Activated CD8-positive, alpha-beta T cell treated with anti-CD3 and anti-CD28 coated beads, Interleukin-2, amount 10 ng/mL, durations not matched to agents 7 days and 5 days (primary cell): ENCODE measurements around the gene RCOR3. TPM values are rescaled to one million over a fixed set of nuclear protein-coding genes. Genes with fewer than 3 reads are reported as not detected.
A peak's percentile ranks its signal among the peaks of the same experiment; 100 is the strongest.
"Not testable (repeated sequence)": the region's sequence is repeated elsewhere in the genome, so short reads cannot be mapped to it uniquely, and the experiment has no call there.

Source experiments
- ATAC-seq: fragments of 150-1000 bp; cut with Tn5 transposase; one replicate; pipeline ENCODE4 v1.10.0; 2021; ENCODE audit warnings: moderate library complexity
- CTCF ChIA-PET: fragments of 350-600 bp; sonication (Branson Sonifier 250); formaldehyde crosslinking; loops from one replicate; lab custom pipeline; 2021; ENCODE audit warnings: antibody characterized with exemption; lab: Charles Lee
- POLR2A ChIA-PET: fragments of 350-600 bp; sonication (Branson Sonifier 250); formaldehyde crosslinking; loops from one replicate; lab custom pipeline; 2021; ENCODE audit warnings: antibody characterized with exemption; lab: Charles Lee
- DNase-seq: peaks from one replicate; pipeline ENCODE4 v3.0.0-alpha.2; 2020
- H3K27ac Mint-ChIP-seq: one replicate; pipeline ENCODE4 v1.8.0; 2021; ENCODE audit warnings: mild to moderate bottlenecking, mixed read lengths
- H3K27me3 Mint-ChIP-seq: one replicate; pipeline ENCODE4 v1.8.0; 2021; ENCODE audit warnings: low read depth, mixed read lengths
- H3K36me3 Mint-ChIP-seq: one replicate; pipeline ENCODE4 v1.8.0; 2021; ENCODE audit warnings: low read depth, mixed read lengths
- H3K4me1 Mint-ChIP-seq: one replicate; pipeline ENCODE4 v1.8.0; 2021; ENCODE audit warnings: low read depth, mixed read lengths
- H3K4me3 Mint-ChIP-seq: one replicate; pipeline ENCODE4 v1.8.0; 2021; ENCODE audit warnings: mild to moderate bottlenecking, mixed read lengths
- H3K9me3 Mint-ChIP-seq: one replicate; pipeline ENCODE4 v1.8.0; 2022; ENCODE audit warnings: mixed read lengths; ENCODE audit not compliant: insufficient read depth
- total RNA-seq, 2 experiments: library from RNA; stranded (reverse); gene quantifications; one replicate each; pipeline ENCODE4 v1.2.3, GENCODE V29; 2021

RCOR3 gene
- total RNA-seq, 2 experiments from 2014 or later: 47.2 to 50.6 TPM

DNA sequence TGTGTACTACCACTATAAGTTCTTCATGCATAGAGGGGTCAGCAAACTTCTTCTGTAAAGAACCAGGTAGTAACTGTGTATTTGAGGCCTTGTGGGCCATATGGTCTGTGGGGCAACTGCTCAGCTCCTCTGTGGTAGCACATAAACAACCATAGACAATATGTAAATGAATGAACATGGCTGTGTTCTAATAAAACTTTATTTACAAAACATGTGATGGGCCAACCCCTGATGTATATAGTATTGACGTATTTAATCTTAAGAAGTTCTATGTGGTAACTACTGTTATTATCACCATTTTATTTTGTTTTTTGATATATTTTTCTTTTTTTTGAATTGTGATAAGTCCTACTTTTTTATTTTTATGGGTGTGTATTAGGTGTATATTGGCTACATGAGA, 82.8 kb downstream of the RCOR3 start:
- DNase-seq (no peak), ATAC-seq (no peak)
- H3K27ac Mint-ChIP-seq: no peak overlapping the region
- peaks cover 52% of the 10 kb centered on the region for H3K36me3 Mint-ChIP-seq
- ChIA-PET POLR2A (interaction anchor here (1.0 kb wide), 1 partner anchor 84 kb away, joined by 3 read pairs; no protein-coding TSS in a partner anchor), CTCF (interaction anchor here (1.3 kb wide), 1 partner anchor 12 kb away, joined by 4 read pairs; no protein-coding TSS in a partner anchor)
- H3K27me3 Mint-ChIP-seq: no peaks in the 10 kb centered on the region
- no peak overlapping the region for H3K4me3 Mint-ChIP-seq
- no peaks in the 10 kb centered on the region for H3K9me3 Mint-ChIP-seq
- peaks cover 73% of the 10 kb centered on the region for H3K4me1 Mint-ChIP-seq

DNA sequence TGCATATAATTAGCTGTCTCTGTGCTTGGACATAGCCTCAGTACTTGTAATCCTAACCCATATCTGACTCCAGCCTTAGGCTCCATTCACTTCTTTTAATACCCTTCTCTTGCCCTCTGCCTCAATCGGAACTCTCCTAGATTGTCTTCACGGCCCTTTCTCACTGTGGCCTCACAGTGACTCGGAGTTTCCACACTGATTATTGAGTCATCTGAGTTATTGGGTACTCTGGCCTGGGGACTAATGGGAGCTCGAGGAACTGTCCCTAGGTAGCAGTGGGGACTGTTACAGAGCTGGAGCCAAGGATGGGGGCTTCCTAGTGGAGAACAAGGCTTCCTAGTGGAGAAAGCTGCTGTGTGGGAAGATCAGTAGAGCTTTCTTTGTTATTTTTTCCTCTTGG, 84.4 kb downstream of the RCOR3 start:
- ChIA-PET POLR2A (no interaction called here), CTCF (interaction anchor here (1.3 to 2.0 kb wide), 2 partner anchors 9 to 20 kb away, joined by 3 to 11 read pairs; no protein-coding TSS in a partner anchor)
- ATAC-seq (no peak), DNase-seq (no peak)
- Mint-ChIP-seq H3K36me3 (peaks cover 51% of the 10 kb centered on the region), H3K4me3 (no peak overlapping the region), H3K9me3 (no peaks in the 10 kb centered on the region), H3K27me3 (no peaks in the 10 kb centered on the region), H3K27ac (no peak overlapping the region), H3K4me1 (peaks cover 67% of the 10 kb centered on the region)

DNA sequence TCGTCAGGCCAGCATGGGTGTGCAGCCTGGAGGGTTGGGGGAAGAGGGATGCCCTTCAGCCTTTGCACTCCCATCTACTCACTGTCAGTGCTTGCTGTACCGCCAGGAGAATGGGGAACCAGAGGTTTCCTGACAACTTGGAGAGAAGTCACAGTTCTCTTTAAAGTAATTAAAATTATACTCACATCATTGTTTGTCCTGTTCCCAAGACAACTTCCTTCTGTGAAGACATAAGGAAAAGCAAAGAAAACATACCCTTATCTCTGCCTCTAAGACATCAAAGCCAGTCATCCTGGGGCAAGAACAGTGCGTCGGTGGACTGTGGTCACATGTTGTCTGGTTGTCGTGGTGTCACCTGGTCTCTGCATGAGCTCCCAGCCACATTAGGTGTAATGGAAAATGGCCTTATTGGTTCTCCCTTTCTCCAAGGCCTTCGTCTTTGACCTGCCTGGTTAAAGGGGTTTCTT, 85.0 kb downstream of the RCOR3 start:
- peaks cover 2% of the 10 kb centered on the region for H3K9me3 Mint-ChIP-seq
- DNase-seq (no peak), ATAC-seq (peak; percentile 49)
- CTCF ChIA-PET: interaction anchor here (1.3 to 2.0 kb wide), 2 partner anchors 8 to 21 kb away, joined by 3 to 11 read pairs; no protein-coding TSS in a partner anchor
- no peak overlapping the region for H3K27ac Mint-ChIP-seq
- peaks cover 62% of the 10 kb centered on the region for H3K4me1 Mint-ChIP-seq
- H3K27me3 Mint-ChIP-seq: no peaks in the 10 kb centered on the region
- POLR2A ChIA-PET: no interaction called here
- no peak overlapping the region for H3K4me3 Mint-ChIP-seq
- peaks cover 48% of the 10 kb centered on the region for H3K36me3 Mint-ChIP-seq

DNA sequence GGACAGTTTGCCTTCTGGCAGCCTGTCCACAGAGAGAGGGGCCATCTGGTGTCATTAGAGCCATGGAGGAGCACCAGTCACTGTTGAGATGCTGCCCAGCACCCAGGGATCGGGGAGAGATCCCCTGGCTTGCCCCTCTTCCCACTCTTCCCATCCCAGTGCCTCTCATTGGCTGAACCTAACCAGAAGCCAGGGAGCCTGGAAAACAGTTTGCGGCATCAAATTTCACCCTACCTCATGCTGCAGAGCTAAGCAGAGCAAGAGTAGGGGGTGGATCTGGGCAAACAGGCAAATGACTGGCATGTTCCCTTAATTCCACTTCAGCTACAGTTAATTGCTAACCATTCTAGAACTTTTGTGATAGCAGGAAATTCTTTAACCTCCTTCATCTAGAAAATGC, 86.6 kb downstream of the RCOR3 start:
- ChIA-PET POLR2A (no interaction called here), CTCF (interaction anchor here (1.4 to 1.5 kb wide), 2 partner anchors 16 to 22 kb away, joined by 5 to 6 read pairs; no protein-coding TSS in a partner anchor)
- peaks cover 55% of the 10 kb centered on the region for H3K36me3 Mint-ChIP-seq
- H3K4me3 Mint-ChIP-seq: no peak overlapping the region
- no peak for DNase-seq
- ATAC-seq: no peak
- peaks cover 6% of the 10 kb centered on the region for H3K9me3 Mint-ChIP-seq
- H3K27me3 Mint-ChIP-seq: no peaks in the 10 kb centered on the region
- peaks cover 61% of the 10 kb centered on the region for H3K4me1 Mint-ChIP-seq
- no peak overlapping the region for H3K27ac Mint-ChIP-seq

DNA sequence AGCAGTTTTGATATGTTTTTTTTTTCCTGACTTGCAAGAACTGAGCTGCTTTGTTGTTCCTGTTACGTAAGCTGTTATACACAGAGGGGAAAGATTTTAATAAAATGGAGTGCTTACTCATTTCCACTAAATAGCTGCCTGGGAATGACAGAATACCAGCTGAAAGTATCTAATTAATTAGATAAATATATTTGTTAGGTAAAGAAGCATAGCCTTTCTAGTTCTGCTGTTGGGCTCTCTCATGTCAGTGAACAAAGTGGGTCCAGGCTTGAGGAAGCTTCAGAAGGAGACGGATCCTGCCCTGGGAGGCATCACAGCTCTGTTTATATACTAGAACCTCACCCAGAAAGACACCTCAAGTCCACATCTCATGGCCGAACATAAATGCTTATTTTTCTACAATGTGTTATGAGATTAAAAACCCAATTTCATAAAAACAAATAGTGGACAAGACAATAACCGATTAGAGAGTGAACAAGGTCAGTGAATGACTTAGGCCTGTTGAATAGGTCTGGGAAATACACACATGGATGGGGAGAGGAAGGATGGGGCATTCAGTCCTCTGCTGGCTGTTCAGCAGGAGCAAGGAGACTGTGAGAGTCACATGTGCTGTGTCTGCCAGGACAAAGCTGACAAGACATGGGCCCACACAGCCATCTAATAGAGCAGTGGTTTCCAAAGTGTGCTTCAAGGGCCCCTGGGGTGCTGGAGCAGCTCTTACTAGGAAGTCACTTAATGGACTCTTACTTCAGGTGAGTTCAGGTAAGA, 88.1 kb downstream of the RCOR3 start:
- POLR2A ChIA-PET: interaction anchor here (0.6 to 0.7 kb wide), 2 partner anchors 11 to 38 kb away, joined by 3 read pairs; no protein-coding TSS in a partner anchor
- H3K4me1 Mint-ChIP-seq: peaks cover 58% of the 10 kb centered on the region
- no peak overlapping the region for H3K4me3 Mint-ChIP-seq
- ATAC-seq: no peak
- DNase-seq: no peak
- CTCF ChIA-PET: interaction anchor here (0.6 to 3.0 kb wide), 7 partner anchors 11 to 167 kb away, joined by 3 to 14 read pairs (median 3); no protein-coding TSS in a partner anchor
- H3K36me3 Mint-ChIP-seq: peaks cover 55% of the 10 kb centered on the region
- H3K27ac Mint-ChIP-seq: peak overlapping the region; percentile 5
- no peaks in the 10 kb centered on the region for H3K27me3 Mint-ChIP-seq
- H3K9me3 Mint-ChIP-seq: peaks cover 16% of the 10 kb centered on the region

DNA sequence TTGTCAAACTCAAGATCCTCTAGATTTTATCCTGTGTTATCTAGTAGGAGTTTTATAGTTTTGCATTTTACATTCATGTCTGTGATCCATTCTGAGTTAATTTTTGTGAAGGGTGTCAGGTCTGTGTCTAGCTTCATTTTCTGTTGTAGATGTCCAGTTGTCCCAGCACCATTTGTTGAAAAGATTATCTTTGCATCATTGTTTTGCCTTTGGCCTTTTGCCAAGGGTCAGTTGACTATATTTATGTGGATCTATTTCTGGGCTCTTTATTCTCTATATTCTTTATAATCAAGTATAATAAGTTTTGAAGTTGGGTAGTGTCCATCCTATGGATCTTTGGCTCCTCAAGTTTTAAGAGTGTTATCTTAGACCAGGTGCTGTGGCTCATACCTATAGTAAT, 89.4 kb downstream of the RCOR3 start:
- CTCF ChIA-PET: interaction anchor here (1.1 to 3.0 kb wide), 3 partner anchors 19 to 165 kb away, joined by 3 to 14 read pairs (median 4); no protein-coding TSS in a partner anchor
- peaks cover 62% of the 10 kb centered on the region for H3K36me3 Mint-ChIP-seq
- H3K9me3 Mint-ChIP-seq: peaks cover 16% of the 10 kb centered on the region
- H3K4me3 Mint-ChIP-seq: no peak overlapping the region
- no peak overlapping the region for H3K27ac Mint-ChIP-seq
- DNase-seq (no peak), ATAC-seq (no peak)
- peaks cover 60% of the 10 kb centered on the region for H3K4me1 Mint-ChIP-seq
- POLR2A ChIA-PET: no interaction called here
- no peaks in the 10 kb centered on the region for H3K27me3 Mint-ChIP-seq

DNA sequence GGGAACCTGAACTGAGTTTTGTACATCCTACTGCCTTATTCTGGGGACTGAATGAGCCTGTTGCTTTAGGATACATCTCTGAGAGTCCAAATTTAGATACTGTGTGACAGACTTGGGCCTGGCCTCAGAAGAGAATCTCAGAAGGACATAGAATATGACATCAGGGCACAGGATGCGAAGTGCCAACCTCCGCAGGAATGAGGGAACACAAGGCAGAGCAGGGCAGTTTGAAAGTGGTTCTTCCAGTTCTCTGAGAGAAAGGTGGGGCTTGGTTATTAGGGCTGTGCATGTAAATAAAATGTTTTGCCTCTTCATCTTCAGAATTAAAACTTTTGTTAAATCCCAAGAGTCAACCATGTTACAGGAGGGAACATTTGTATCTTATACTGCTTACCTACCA, 90.6 kb downstream of the RCOR3 start:
- no peak for ATAC-seq
- ChIA-PET POLR2A (no interaction called here), CTCF (interaction anchor here (1.6 to 3.0 kb wide), 2 partner anchors 10 to 27 kb away, joined by 6 to 14 read pairs; no protein-coding TSS in a partner anchor)
- no peak for DNase-seq
- peaks cover 68% of the 10 kb centered on the region for H3K36me3 Mint-ChIP-seq
- peaks cover 16% of the 10 kb centered on the region for H3K9me3 Mint-ChIP-seq
- no peaks in the 10 kb centered on the region for H3K27me3 Mint-ChIP-seq
- peak overlapping the region; percentile 31 for H3K27ac Mint-ChIP-seq
- peaks cover 60% of the 10 kb centered on the region for H3K4me1 Mint-ChIP-seq
- H3K4me3 Mint-ChIP-seq: no peak overlapping the region

DNA sequence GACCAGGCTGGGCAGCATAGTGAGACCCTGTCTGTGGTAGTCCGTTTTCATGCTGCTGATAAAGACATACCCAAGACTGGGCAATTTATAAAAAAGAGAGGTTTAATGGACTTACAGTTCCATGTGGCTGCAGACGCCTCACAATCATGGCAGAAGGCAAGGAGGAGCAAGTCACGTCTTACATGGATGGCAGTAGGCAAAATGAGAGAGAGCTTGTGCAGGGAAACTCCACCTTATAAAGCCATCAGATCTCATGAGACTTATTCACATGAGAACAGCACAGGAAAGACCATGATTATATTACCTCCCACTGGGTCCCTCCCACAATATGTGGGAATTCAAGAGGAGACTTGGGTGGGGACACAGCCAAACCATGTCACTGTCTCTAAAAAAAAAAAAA, 92.9 kb downstream of the RCOR3 start:
- H3K4me3 Mint-ChIP-seq, H3K27me3 Mint-ChIP-seq, ATAC-seq, DNase-seq: not testable (repeated sequence)
- ChIA-PET POLR2A (interaction anchor here (1.4 to 2.0 kb wide), 2 partner anchors 16 to 23 kb away, joined by 4 to 11 read pairs; no protein-coding TSS in a partner anchor), CTCF (interaction anchor here (0.6 to 1.3 kb wide), 7 partner anchors 9 to 162 kb away, joined by 3 to 5 read pairs (median 3); partner anchors contain the start of gene TRAF5)
- H3K36me3 Mint-ChIP-seq: peaks cover 77% of the 10 kb centered on the region
- peaks cover 16% of the 10 kb centered on the region for H3K9me3 Mint-ChIP-seq
- H3K27ac Mint-ChIP-seq: peak overlapping the region; percentile 78
- H3K4me1 Mint-ChIP-seq: peaks cover 59% of the 10 kb centered on the region

DNA sequence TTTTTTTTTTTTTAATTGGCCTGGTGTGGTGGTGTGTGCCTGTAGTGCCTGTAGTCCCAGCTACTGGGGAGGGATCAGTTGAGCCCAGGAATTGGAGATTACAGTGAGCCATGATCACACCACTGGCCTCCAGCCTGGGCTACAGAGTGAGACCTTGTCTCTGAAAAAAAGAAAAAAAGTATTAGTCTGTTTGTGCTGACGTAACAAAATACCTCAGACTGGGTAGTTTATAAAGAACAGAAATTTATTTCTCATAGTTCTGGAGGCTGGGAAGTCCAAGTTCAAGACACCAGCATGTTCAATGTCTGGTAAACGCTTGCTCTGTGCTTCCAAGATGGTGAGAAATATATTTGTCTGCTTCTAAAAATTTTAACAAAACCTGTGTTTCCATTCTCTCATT, 93.3 kb downstream of the RCOR3 start:
- ChIA-PET CTCF (interaction anchor here (0.7 to 1.3 kb wide), 4 partner anchors 9 to 29 kb away, joined by 3 to 5 read pairs (median 3); no protein-coding TSS in a partner anchor), POLR2A (interaction anchor here (1.4 to 2.0 kb wide), 2 partner anchors 16 to 23 kb away, joined by 4 to 11 read pairs; no protein-coding TSS in a partner anchor)
- Mint-ChIP-seq H3K9me3 (peaks cover 16% of the 10 kb centered on the region), H3K4me3 (peak overlapping the region; percentile 74), H3K27ac (peak overlapping the region; percentile 93), H3K27me3 (no peaks in the 10 kb centered on the region), H3K36me3 (peaks cover 76% of the 10 kb centered on the region), H3K4me1 (peaks cover 56% of the 10 kb centered on the region)
- ATAC-seq: no peak
- no peak for DNase-seq

DNA sequence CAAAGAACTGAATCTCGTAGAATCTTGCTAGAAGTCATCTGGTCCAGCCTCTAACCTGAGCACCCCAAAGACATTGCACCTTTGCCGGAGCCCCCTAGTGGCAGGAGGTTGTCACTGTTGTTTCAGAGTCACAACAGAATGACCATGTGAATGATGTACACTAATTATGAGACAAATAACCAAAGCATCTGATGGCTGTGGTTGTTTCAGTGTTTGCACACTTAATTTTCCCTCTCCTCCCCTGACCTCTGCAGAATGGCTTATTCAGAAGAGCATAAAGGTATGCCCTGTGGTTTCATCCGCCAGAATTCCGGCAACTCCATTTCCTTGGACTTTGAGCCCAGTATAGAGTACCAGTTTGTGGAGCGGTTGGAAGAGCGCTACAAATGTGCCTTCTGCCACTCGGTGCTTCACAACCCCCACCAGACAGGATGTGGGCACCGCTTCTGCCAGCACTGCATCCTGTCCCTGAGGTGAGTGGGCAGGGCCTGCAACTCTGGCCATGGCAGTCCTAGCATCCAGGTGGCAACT, 93.9 kb downstream of the RCOR3 start:
- Mint-ChIP-seq H3K4me3 (peak overlapping the region; percentile 74), H3K27me3 (no peaks in the 10 kb centered on the region), H3K36me3 (peaks cover 74% of the 10 kb centered on the region), H3K9me3 (peaks cover 16% of the 10 kb centered on the region), H3K27ac (peak overlapping the region; percentile 93), H3K4me1 (peaks cover 50% of the 10 kb centered on the region)
- ChIA-PET POLR2A (no interaction called here), CTCF (interaction anchor here (0.8 to 1.8 kb wide), 6 partner anchors 9 to 32 kb away, joined by 3 to 7 read pairs (median 4); no protein-coding TSS in a partner anchor)
- ATAC-seq (peak; percentile 73), DNase-seq (peak; percentile 68)

DNA sequence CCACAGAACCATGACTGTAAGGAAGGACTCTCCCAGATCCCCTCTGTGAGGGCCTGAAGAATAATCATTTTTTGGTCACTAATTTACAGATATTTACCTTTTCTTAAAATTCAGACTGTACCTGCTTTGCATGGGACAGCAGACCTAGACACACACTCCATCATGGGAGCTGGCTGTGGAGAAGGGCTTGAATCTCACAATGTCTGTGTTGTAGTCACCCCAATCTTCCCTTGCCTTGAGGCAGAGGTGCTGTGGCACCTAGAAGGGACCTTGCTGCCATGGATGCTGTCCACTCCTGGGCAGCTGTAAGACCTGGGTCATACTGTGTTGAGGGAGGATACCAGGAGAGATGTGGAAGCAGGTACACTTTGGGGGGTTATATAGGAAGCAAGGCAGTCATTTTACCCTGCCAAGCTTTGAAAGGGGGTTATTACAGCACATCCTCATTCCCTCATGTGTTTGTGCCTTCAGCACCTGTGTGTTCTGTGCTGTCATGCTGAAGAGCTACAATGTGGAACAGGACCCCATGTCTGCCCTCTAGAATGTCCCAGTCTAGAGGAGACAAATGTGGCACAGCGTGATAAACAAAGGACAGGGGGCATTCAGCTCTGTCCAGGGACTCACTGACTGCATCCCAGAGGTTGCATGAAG, 94.5 kb downstream of the RCOR3 start:
- Mint-ChIP-seq H3K36me3 (peaks cover 72% of the 10 kb centered on the region), H3K27me3 (no peaks in the 10 kb centered on the region), H3K27ac (peak overlapping the region; percentile 93), H3K9me3 (peaks cover 16% of the 10 kb centered on the region), H3K4me1 (peaks cover 50% of the 10 kb centered on the region), H3K4me3 (peak overlapping the region; percentile 74)
- peak; percentile 54 for ATAC-seq
- DNase-seq: no peak
- ChIA-PET CTCF (interaction anchor here (0.8 to 4.9 kb wide), 9 partner anchors 13 to 62 kb away, joined by 3 to 40 read pairs (median 4); no protein-coding TSS in a partner anchor), POLR2A (no interaction called here)
